GM12801 (cell line): ENCODE measurements around the gene EPHA5.

ENCODE experiments used
- TF ChIP-seq, protein P1 (sequence below): IDR thresholded peaks from one replicate; pipeline ENCODE4 v1.5.1; 2011; ENCODE audit warnings: control low read depth; ENCODE audit not compliant: insufficient read length; ENCODE audit errors: extremely low read depth

The EPHA5 gene

DNA sequence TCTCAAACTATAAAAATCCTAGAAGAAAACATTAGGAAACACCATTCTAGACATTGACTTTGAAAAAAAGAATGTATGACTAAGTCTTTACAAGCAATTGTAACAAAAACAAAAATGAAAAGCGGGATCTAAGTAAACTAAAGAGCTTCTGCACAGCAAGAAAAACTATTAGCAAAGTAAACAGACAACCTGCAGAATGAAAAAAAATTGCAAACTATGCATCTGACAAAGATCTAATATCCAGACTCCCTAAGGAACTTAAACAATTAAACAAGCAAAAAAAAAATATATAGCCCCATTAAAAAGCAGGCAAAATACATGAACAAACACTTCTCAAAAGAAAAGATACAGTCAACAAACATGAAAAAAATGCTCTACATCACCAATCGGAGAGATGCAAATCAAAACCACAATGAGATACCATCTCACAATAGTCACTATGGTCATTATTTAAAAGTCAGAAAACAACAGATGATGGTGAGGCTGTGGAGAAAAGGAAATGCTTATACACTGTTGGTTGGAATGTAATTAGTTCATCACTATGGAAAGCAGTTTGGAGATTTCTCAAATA, 168.1 kb downstream of the EPHA5 start:
- TF ChIP-seq, protein P1, sequence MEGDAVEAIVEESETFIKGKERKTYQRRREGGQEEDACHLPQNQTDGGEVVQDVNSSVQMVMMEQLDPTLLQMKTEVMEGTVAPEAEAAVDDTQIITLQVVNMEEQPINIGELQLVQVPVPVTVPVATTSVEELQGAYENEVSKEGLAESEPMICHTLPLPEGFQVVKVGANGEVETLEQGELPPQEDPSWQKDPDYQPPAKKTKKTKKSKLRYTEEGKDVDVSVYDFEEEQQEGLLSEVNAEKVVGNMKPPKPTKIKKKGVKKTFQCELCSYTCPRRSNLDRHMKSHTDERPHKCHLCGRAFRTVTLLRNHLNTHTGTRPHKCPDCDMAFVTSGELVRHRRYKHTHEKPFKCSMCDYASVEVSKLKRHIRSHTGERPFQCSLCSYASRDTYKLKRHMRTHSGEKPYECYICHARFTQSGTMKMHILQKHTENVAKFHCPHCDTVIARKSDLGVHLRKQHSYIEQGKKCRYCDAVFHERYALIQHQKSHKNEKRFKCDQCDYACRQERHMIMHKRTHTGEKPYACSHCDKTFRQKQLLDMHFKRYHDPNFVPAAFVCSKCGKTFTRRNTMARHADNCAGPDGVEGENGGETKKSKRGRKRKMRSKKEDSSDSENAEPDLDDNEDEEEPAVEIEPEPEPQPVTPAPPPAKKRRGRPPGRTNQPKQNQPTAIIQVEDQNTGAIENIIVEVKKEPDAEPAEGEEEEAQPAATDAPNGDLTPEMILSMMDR: no peak

GRCh38 chr4:65498606-65499005, 171.7 kb downstream of the EPHA5 start:
- TF ChIP-seq, protein P1: no peak

DNA sequence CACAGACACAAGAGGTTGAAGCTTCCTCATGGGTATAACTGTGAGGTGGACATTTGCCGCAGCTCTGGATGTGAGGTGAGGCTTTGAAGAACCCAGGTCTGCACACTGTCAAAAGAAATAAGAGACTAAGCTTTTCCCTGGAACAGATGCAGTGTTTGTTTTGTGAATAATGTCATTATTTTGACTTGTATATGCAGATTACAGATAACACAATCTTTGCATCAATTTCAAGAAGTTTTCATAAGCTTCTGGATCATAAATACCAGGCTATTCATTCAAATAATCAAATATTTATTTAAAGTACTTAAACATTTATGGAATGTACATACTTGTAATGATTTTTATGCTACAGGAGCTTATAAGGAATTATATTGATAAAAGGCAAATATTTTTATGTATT, 174.8 kb downstream of the EPHA5 start:
- TF ChIP-seq, protein P1: no peak

GRCh38 chr4:65482410-65482809, 187.9 kb downstream of the EPHA5 start:
- TF ChIP-seq, protein P1: no peak

DNA sequence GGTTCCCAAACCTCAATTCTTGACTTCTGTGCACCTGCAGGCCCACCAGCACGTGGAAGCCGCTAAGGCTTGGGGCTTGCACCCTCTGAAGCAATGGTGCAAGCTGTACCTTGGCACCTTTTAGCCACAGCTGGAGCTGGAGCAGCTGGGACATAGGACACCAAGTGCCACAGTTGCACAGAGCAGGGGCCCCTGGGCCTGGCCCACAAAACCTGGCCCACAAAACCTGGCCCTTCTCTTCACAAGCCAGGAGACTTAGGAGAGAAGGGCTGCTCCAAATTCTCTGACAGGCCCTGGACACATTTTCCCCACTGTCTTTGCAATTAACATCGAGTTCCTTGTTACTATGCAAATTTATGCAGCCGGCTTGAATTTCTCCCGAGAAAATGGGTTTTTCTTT, 197.8 kb downstream of the EPHA5 start:
- TF ChIP-seq, protein P1: no peak

DNA sequence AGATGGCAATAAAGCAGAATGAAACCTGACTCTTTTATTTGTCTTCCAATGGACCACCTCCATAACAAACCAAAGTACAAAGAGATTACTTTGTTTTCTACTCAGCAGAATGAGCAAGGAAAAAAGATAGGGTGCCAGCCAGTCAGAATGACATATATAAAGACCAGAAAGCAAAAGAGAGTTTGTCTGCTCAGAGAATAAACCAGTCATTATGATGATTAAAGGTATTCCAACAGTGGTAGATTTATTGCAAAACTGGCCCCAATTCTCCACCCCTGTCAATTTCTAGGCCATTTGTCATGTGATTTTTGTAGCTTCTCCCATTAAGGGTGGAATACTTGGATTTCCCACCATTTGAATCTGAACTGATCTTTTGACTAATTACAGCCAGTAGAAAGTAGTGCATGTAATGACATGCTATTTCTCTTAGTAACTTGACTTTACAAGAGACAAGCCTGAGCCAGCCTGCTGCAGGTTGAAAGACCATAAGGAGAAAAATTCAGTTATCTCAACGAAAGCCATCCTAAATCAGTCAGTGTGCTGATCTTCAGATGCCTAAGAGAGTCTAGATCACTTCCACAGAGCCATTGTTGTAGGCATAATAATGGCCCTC, 203.1 kb downstream of the EPHA5 start:
- TF ChIP-seq, protein P1: no peak

DNA sequence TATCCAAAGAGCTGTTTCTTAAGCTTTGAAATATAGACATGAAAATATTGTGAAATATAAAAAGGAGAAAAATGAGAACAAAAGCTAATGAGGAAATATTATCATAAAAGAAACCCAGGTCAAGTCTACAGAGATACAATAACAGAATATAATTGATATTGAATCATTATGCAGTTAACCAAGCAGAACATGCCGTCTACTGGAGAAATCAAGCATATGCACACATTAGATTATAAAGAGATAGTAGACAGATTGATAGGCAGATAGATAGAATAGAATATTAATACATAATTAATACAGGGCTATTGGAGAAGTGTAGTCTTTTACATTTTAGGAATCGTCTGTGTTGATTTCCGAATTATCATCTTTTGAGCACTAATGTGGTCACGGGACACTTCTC, 208.5 kb downstream of the EPHA5 start:
- TF ChIP-seq, protein P1: no peak
